ENCODE results near the gene DMAC2.
"Not testable (repeated sequence)": the region's sequence is repeated elsewhere in the genome, so short reads cannot be mapped to it uniquely, and the experiment has no call there.

Gene DMAC2

DNA sequence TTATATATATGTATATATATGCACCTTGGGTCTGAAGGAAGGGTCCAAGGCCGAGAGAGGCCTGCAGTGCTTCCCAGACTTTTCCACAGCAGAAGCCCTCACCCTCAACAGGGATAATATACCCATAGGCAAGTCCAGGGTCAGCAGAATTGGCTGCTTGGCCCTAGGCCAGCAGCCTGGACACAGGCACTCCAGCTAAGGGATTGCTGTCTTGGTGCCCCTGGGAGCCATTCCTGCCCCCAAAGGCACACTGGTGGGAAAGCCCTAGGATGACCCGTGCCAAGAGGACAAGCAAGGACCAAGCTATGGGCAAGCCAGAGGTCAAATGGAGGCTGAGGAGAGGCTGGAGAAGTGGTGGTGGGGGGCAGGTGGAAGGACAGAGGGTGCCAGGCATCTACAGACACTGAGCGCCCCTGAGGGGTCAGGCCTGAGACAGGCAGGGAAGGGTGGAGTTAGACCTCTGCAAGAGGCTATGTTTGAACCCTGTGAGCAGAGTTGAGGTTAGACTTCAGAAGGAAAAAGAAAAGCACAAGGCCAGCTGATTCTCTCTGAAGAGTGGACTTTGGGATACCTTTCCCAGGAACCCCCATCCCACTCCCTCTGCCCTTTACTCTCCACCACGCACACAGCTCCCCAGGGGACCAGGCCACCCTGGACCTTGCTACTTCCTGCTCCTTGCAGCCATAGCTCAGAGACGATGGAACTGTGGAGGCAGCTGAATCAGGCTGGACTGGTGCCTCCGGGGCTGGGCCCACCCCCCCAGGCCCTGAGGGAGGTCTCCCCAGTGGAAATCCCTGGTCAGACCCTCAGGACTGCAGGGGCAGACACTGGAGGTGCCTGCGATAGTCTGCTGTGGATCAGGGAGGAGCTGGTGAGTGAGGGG is 3.0 kb upstream of the DMAC2 start, which contains the start of gene ERICH4:
Gene ERICH4 (plus strand): TSS at position 684 of the 883 bp plus-strand sequence. CDS start 14 bp downstream, at position 698.
- DNase-seq = no peak

- DNase-seq = no peak
Observed at GRCh38 chr19:41441321-41441945, 1.7 kb upstream of the DMAC2 start.

- no peak for DNase-seq
Observed at GRCh38 chr19:41437944-41438574, 1.7 kb downstream of the DMAC2 start.

GRCh38 chr19:41436674-41436951 is 3.1 kb downstream of the DMAC2 start:
- DNase-seq = no peak

DNA sequence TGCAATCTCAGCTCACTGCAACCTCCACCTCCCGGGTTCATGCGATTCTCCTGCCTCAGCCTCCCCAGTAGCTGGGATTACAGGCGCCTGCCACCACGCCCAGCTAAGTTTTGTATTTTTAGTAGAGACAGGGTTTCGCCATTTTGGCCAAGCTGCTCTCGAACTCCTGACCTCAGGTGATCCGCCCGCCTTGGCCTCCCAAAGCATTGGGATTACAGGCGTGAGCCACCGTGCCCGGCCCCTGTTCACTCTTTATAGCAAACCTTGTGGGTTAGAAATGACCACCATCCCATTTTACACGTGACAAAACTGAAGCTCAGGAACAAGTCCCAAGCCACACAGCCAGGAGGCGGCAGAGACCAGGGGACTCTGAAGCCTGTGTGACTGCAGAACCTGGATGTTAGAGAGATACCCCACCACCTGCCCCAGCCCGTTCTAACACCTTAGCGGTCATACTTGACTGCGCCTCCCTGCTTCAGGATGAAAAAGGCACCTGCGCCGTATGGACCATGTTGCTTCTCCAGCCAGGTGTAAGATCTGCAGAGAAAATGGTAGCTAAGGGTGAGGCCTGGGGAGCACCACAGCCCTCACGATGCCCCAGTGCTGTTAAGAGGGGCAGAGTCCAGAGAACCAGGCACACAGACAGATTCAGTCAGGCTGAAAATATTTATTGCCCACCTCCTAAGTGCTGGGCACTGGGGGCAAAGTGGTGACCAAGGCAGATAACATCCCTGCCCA is 3.6 kb downstream of the DMAC2 start:
- no peak for DNase-seq

- not testable (repeated sequence) for DNase-seq
Observed at GRCh38 chr19:41435376-41435775, 4.3 kb downstream of the DMAC2 start.

- no peak for DNase-seq
Observed at GRCh38 chr19:41434450-41434849, 5.3 kb downstream of the DMAC2 start.

- DNase-seq = no peak
Observed at GRCh38 chr19:41433171-41433570, 6.5 kb downstream of the DMAC2 start.

- no peak for DNase-seq
Observed at GRCh38 chr19:41431426-41432386, 8.0 kb downstream of the DMAC2 start.

DNA sequence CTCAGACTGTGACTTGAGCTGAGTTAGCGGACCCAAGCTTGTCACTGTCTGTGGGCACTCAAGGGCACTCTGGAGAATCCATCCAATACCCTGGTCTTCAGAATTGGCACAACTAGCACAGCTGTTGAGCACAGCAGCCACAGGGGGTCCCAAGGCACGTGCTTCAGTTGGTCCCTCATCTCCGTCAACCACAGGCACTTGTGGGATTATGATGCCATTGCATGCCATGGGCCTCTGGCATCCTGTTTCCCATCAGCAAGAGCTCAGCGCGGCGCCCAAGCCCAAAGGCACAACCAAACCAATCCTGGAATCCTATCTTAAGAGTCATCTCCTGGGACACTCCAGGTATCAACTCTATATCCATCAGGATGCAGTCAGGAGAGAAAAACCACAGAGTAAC is 8.8 kb downstream of the DMAC2 start:
- DNase-seq = no peak

GRCh38 chr19:41428481-41428859 is 11.2 kb downstream of the DMAC2 start:
- DNase-seq = no peak

DNA sequence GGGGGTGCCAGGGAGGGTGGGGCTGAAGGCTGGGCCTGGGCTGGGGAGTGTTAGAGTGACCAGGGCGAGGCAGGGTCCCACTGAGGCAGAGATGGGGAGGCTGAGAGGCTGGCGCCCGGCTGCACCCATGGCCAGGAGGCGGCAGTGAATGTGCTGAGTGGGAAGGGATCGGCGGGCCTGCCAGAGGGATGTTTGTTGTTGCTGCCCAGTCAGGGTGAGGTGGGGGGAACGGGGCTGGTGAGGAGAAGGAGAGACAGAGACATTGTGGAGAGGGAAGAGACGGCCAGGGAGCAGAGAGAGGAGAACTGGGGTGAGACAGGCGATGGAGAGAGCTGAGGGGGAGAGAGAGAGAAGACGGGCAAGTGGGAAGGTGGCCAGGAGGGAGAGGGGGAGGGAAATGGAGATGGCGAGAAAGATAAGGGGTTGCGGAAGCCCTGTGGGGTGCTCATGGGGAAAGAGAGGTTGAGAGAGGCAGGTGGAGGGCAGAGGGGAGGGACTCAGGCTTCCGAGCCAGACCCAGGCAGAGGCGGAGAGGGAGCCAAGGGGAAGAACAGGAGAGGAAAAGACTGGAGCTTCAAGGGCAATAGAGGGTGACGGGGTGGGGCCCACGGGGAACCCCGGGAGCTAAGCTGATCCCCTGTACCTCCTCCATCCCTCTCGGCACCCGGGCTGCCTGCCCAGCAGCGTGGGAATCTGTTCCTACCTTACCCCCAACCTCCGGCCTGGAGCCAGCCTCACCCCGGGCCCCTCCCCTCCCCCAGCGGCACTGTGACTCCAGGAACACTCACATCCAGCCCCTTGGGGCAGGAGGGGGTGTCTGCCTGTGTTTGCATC is 11.8 kb downstream of the DMAC2 start:
- DNase-seq = no peak

GRCh38 chr19:41426952-41427646 is 12.6 kb downstream of the DMAC2 start, which contains the start of gene B3GNT8:
Gene B3GNT8, minus strand, starts transcription at chr19:41427374. Its CDS starts 596 bp downstream, at chr19:41426778.
- DNase-seq = peak; percentile 83

- DNase-seq = no peak
Observed at GRCh38 chr19:41426116-41426841, 13.4 kb downstream of the DMAC2 start.

- no peak for DNase-seq
Observed at GRCh38 chr19:41425174-41426115, 14.3 kb downstream of the DMAC2 start.

DNA sequence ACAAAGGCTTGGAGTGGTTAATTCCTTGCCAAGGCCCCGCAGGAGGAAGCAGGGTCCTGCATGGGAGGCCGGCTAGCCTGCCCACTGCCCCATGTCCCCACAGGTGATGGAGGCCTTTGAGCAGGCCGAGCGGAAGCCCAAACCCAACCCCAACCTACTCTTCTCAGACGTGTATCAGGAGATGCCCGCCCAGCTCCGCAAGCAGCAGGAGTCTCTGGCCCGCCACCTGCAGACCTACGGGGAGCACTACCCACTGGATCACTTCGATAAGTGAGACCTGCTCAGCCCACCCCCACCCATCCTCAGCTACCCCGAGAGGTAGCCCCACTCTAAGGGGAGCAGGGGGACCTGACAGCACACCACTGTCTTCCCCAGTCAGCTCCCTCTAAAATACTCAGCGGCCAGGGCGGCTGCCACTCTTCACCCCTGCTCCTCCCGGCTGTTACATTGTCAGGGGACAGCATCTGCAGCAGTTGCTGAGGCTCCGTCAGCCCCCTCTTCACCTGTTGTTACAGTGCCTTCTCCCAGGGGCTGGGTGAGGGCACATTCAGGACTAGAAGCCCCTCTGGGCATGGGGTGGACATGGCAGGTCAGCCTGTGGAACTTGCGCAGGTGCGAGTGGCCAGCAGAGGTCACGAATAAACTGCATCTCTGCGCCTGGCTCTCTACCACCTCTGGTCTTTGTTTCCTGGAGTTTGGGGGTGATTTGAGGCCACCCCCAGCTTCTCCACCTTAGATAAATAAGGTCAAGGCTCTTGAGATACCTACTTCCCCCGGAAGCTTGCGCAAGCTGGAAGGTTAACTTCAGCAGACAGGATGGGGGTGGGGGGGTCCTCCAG is 15.2 kb downstream of the DMAC2 start:
- no peak for DNase-seq

GRCh38 chr19:41422955-41423354 is 16.8 kb downstream of the DMAC2 start:
- DNase-seq = no peak

GRCh38 chr19:41422456-41422855 is 17.3 kb downstream of the DMAC2 start:
- DNase-seq = no peak

Measured in NCI-H187 treated with DMSO at 0.1 percent for 48 hours (cell line).